Measurements from ENCODE around the gene CDK19. TPM values are rescaled to one million over a fixed set of nuclear protein-coding genes. Genes with fewer than 3 reads are reported as not detected.

CDK19 gene
- total and polyA plus RNA-seq, 10 of the 15 experiments (the other 5 are each of a cell fraction or from before 2014, with no cell fraction given): 4.6 to 21.4 (median 12.4) TPM

DNA sequence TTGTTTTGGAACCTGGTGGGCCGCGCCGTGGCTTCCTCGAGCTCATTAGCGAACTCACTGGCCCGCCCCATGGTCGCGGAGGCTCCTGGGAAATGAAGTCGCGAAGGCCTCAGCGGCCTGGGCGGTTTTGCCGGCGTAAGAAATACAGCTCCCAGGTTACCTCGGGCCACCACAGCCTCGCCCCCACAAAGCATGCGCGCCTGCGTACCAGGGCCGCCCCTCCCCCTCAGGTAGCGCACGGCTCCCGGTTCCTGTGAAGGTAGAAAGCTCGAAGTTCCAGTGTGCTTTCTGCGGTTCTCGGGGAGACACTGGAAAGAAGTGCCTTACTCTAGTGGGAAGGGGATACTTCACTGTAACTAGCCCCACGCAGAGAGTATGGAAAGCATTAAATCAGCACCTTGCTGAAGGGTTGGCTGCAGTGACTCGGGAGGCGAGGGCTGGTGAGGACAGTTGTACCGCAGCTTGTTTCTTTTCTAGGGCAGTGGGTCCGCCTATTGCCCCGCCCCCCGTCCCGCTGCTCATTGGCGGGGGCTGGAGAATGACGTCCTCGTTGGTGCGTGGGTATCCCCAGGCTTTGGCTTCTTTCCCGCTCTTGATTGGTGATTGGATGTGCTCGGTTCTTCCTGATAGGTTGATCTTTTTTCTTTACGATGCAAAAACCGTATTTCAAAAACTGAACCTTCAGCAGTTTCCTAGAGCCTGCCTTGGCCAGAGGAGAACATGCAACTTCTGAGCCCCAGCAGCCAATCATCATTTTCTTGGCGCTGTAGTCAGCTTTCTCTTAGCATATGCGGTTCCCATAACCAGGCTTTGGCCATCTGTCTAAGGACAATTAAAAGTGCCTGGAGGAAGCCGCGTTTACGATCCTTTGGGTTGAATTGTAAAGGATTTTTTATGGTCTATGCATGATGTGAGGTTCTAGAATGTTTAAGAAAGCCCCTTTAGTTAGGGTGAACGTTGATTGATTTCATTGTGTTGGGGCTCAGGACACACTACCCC lies at the start of gene CDK19 (continued):
- TF ChIP-seq CUX1 (IDR thresholded peaks at IDR 0.05; ENCODE audit: insufficient replicate concordance, low read depth, low read length): no peak
- TF ChIP-seq NRF1 (conservative IDR thresholded peaks at IDR 0.05; ENCODE audit: low read depth, low read length): peak; percentile 71
- TF ChIP-seq NBN (IDR thresholded peaks at IDR 0.05): peak; percentile 98
- TF ChIP-seq ZBED1 (IDR thresholded peaks at IDR 0.05; ENCODE audit: borderline replicate concordance): no peak
- TF ChIP-seq, protein P1, sequence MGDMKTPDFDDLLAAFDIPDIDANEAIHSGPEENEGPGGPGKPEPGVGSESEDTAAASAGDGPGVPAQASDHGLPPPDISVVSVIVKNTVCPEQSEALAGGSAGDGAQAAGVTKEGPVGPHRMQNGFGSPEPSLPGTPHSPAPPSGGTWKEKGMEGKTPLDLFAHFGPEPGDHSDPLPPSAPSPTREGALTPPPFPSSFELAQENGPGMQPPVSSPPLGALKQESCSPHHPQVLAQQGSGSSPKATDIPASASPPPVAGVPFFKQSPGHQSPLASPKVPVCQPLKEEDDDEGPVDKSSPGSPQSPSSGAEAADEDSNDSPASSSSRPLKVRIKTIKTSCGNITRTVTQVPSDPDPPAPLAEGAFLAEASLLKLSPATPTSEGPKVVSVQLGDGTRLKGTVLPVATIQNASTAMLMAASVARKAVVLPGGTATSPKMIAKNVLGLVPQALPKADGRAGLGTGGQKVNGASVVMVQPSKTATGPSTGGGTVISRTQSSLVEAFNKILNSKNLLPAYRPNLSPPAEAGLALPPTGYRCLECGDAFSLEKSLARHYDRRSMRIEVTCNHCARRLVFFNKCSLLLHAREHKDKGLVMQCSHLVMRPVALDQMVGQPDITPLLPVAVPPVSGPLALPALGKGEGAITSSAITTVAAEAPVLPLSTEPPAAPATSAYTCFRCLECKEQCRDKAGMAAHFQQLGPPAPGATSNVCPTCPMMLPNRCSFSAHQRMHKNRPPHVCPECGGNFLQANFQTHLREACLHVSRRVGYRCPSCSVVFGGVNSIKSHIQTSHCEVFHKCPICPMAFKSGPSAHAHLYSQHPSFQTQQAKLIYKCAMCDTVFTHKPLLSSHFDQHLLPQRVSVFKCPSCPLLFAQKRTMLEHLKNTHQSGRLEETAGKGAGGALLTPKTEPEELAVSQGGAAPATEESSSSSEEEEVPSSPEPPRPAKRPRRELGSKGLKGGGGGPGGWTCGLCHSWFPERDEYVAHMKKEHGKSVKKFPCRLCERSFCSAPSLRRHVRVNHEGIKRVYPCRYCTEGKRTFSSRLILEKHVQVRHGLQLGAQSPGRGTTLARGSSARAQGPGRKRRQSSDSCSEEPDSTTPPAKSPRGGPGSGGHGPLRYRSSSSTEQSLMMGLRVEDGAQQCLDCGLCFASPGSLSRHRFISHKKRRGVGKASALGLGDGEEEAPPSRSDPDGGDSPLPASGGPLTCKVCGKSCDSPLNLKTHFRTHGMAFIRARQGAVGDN (IDR thresholded peaks at IDR 0.05): peak; percentile 75
- peak; percentile 72 for TF ChIP-seq SIN3A (IDR thresholded peaks at IDR 0.05; ENCODE audit: low read depth, low read length)
- TF ChIP-seq, protein P2, sequence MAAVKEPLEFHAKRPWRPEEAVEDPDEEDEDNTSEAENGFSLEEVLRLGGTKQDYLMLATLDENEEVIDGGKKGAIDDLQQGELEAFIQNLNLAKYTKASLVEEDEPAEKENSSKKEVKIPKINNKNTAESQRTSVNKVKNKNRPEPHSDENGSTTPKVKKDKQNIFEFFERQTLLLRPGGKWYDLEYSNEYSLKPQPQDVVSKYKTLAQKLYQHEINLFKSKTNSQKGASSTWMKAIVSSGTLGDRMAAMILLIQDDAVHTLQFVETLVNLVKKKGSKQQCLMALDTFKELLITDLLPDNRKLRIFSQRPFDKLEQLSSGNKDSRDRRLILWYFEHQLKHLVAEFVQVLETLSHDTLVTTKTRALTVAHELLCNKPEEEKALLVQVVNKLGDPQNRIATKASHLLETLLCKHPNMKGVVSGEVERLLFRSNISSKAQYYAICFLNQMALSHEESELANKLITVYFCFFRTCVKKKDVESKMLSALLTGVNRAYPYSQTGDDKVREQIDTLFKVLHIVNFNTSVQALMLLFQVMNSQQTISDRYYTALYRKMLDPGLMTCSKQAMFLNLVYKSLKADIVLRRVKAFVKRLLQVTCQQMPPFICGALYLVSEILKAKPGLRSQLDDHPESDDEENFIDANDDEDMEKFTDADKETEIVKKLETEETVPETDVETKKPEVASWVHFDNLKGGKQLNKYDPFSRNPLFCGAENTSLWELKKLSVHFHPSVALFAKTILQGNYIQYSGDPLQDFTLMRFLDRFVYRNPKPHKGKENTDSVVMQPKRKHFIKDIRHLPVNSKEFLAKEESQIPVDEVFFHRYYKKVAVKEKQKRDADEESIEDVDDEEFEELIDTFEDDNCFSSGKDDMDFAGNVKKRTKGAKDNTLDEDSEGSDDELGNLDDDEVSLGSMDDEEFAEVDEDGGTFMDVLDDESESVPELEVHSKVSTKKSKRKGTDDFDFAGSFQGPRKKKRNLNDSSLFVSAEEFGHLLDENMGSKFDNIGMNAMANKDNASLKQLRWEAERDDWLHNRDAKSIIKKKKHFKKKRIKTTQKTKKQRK (IDR thresholded peaks at IDR 0.05; ENCODE audit: low read depth, low read length): 0 out of 2 replicates have a peak, but pooled peaks have one; percentile 9
- 0 out of 2 replicates have a peak, but pooled peaks have one; percentile 13 for TF ChIP-seq ASH2L (IDR thresholded peaks at IDR 0.05; ENCODE audit: borderline replicate concordance, low read depth)
- peak; percentile 89 for TF ChIP-seq CREB1 (IDR thresholded peaks at IDR 0.05; ENCODE audit: low read depth)
- peak; percentile 67 for TF ChIP-seq NKRF (conservative IDR thresholded peaks at IDR 0.05)
- no peak for TF ChIP-seq ZNF384 (IDR thresholded peaks at IDR 0.05; ENCODE audit: borderline replicate concordance, low read depth, low read length)
- TF ChIP-seq ATF7 (IDR thresholded peaks at IDR 0.05; ENCODE audit: low read depth): peak; percentile 91
- no peak for TF ChIP-seq NFXL1 (IDR thresholded peaks at IDR 0.05; ENCODE audit: borderline replicate concordance)

All from GM12878 (cell line).